Stimulated activated CD8-positive, alpha-beta memory T cell treated with anti-CD3 and anti-CD28 coated beads, Interleukin-15, amount 100 ng/mL, for 24 hours (primary cell): ENCODE data around the gene SRSF8.
A peak's percentile ranks its signal among the peaks of the same experiment; 100 is the strongest.
"Not testable (repeated sequence)": the region's sequence is repeated elsewhere in the genome, so short reads cannot be mapped to it uniquely, and the experiment has no call there.

Source experiments
- DNase-seq: peaks from one replicate; pipeline ENCODE4 v3.0.0-alpha.2; 2020; ENCODE audit warnings: low read depth

Gene SRSF8, protein sequence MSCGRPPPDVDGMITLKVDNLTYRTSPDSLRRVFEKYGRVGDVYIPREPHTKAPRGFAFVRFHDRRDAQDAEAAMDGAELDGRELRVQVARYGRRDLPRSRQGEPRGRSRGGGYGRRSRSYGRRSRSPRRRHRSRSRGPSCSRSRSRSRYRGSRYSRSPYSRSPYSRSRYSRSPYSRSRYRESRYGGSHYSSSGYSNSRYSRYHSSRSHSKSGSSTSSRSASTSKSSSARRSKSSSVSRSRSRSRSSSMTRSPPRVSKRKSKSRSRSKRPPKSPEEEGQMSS

DNA sequence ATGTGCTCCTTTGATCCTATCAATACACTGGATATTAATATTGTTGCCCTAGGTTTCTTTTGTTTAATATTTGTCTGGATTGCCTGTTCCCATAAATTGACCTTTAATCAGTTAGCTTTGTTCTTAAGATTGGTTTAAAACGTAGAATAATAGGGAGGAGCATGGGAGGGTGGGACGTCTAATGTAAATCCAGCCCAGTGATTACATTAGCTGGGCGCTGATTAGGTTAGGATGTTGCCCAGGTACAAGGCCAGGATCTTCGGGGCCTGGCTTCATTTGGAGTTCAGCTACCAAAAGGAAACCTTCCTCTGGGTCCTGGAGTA, at the start of gene SRSF8:
Gene SRSF8, plus strand, starts transcription at position 204 of the 323 bp plus-strand sequence. CDS start 308 bp downstream, outside the sequence.
- DNase-seq: no peak

DNA sequence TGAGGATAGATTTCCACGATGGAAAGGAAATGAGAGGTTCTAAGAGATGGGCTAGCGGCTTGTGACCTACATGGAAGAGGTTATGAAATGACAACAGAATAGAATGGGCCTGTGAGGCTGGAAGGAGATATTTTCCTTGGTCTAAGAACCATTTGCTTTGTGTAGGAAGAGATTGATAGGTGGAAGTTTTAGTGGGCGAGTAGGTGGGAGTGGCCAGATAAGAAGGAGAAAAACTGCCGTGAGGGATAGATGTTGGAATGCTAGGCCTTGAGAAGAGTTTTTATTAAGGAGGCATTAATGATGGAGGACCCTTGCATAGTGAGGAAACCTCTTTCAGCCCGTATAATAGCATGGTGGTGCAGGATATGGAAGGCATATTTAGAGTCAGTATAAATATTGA, 45.3 kb upstream of the SRSF8 start:
- not testable (repeated sequence) for DNase-seq

DNA sequence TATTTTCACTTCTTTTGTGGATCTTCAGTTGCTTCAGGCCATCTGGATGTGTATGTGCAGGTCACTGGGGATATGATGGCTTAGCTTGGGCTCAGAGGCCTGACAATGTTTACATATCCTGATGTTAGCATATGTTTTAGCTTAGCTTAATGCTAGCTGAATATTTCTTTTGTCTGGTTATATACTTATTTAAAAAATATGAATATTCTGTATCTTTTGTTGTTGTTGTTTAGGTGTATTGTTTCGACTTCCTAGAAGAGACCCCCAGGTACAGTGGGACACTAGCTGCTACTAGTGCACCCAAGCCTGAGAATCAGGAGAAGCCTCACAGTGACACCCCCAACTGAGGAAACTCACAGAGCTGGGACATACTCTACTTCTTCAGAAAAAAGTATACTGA, 41.8 kb upstream of the SRSF8 start, which contains the start of gene KDM4E:
Gene KDM4E, plus strand, starts transcription at position 301 of the 400 bp plus-strand sequence. CDS start 300 bp downstream, outside the sequence.
- no peak for DNase-seq

DNA sequence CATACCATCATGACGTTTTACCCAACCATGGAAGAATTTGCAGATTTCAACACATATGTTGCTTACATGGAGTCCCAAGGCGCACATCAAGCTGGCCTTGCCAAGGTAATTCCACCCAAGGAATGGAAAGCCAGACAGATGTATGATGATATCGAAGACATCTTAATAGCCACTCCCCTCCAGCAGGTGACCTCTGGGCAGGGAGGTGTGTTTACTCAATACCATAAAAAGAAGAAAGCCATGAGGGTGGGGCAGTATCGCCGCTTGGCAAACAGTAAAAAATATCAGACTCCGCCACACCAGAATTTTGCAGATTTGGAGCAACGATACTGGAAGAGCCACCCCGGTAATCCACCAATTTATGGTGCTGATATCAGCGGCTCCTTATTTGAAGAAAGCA, 41.1 kb upstream of the SRSF8 start:
- not testable (repeated sequence) for DNase-seq

DNA sequence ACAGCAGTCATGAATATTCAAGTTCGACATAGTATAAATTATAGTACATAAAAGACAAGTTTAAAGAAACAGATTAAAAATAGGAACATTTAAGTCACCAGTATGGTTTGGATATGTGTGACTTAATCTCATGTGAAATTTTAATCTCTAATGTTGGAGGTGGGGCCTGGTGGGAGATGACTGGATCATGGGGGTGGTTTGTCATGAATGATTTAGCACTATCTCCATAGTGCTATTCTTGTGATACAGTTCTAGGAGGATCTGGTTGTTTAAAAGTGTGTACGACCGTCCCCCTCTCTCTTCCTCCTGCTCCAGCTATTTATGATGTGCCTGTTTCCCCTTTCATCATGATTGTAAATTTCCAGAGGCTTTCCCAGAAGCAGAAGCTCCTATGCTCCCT, 38.4 kb upstream of the SRSF8 start:
- no peak for DNase-seq

DNA sequence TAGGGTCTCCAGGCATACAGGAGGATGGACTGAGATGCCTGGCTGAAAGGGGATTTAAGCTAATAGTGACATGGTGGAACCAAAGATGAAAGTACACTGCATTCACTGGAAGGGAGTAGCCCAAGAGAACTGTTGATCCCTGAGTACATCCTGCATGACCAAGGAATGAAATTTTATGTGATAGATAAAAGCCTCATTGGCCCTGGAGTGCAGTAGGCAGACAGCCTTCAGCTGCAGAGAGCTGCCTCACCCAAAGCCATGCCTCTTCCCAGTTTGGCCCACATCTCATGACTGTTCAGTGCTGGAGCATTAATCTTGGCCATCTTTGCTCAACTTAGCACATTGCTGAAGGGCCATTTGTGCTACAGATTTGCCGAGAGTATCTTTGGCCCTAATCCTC, 33.7 kb upstream of the SRSF8 start:
- DNase-seq: no peak

DNA sequence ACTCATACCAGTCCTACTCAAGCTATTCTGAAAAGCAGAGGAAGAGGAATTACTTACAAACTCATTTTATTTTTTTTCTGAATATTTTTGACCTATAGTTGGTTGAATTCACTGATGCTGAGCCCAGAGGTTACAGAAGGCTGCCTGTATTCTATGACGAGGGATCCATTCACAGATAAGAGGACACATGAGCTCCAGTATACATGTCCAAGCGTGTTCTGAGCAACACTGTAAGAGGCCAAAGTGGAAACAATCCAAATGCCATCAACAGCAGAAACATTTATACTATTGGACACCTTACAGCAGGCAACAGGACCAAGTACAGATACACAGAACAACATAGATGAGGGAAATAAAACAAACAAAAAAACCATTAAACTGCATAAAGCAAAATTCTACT, 31.4 kb upstream of the SRSF8 start:
- DNase-seq: no peak

DNA sequence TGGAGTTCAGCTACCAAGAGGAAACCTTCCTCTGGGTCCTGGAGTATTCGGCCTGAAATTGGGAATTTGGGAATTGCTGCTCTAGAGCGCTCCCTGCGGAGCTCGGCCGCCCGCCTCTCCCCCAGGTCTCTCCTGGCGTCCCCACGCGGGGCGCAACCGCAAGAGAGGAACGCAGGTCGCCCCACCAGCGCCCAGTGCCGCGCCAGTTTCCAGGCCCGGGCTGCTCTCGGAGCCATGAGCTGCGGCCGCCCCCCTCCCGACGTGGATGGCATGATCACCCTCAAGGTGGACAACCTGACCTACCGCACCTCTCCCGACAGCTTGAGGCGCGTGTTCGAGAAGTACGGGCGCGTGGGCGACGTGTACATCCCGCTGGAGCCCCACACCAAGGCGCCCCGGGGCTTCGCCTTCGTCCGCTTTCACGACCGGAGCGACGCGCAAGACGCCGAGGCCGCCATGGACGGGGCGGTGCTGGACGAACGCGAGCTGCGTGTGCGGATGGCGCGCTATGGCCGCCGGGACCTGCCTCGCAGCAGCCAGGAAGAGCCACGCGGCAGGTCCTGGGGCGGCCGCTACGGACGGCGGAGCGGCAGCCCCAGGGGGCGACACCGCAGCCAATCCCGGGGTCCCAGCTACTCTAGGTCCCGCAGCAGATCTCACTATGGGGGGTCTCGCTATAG, 29.2 kb upstream of the SRSF8 start:
- DNase-seq: not testable (repeated sequence)

DNA sequence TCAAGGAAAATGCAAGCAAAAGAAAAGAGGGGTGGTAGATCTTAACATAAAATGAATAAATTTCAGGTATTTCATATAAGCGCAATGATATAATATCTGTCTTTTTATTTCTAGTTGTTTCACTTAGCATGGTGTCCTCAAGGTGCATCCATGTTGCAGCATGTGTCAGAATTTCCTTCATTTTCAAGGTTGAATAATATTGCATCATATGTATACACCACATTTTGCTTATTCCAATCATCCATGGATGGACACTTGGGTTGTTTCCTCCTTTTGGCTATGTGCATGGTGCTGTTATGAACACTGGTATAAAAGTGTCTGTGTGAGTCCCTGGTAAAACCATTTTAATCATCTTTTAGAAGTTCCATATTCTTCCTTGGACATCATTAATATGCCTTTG, 24.5 kb upstream of the SRSF8 start:
- DNase-seq: no peak

DNA sequence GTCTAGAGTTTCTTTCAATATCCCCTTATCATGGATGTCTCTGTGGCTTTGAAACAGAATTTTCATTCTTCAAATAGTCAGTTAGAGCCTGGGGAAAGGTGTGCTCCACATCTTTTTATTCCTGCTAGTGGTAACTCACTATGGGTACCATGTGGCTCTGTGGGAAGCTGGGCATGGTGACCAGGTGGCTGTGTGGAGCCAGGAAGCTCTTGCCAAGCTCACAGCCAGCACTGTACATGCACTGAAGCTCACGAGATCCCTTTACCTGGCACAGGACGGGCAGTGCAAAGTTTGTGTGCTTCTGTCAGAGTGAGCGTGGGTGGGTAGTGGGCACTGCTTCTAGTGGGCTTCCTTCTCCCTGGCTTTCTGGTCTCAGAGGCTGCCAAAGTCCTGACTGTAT, 23.8 kb upstream of the SRSF8 start:
- DNase-seq: no peak

DNA sequence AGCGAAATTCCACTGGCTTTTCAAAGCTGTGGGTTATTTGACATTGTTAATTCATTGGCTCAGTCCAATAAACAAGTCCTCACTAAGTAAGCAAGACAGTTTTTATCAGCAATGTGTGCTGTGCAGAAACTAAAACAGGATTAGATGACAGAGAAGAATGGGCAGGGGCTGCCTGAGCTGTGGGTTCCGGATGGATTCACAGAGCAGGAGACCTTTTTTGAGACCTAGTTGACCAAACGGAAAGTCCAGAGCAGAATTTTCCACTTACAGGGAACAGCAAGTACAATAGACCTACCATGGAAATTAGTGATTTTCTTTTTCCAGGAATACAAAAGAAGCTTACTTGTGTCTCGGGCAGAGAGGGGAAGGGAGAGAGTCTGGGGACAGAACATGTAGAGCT, 22.7 kb upstream of the SRSF8 start:
- DNase-seq: no peak

DNA sequence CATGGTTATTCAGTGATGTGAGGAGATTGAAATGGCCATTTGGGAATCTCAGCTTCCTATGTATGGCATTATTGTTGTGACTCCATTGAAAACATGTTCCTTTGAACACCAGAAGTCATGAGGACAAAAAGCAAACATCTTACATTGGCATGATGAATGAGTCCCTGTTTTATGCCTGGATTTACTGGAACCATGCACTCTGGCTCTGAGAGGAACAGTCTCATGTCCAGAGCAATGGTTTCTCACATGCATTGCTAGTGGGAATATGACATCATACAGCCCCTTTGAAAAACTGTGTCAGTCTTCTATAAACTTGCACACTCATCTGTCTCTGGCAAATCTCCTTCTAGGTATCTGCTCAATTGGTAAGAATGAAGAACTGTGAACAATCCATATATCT, 20.9 kb upstream of the SRSF8 start:
- no peak for DNase-seq

DNA sequence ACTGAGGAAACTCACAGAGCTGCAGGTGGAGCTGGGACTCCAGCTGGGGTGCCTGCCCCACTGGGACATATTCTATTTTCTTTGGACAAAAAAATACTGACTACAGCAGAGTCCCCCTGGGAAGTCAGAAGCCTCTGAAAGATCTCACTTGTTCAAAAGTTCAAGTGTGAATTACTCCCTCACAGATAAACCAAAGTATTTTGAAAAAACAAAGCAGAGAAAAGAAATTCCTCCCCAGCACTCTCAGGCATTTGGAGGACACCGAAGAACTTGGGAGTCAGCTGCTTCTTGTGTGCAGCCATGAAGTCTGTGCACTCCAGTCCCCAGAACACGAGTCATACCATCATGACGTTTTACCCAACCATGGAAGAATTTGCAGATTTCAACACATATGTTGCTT, 17.6 kb upstream of the SRSF8 start, which contains the start of gene KDM4F:
Gene KDM4F, plus strand, starts transcription at position 301 of the 400 bp plus-strand sequence.
- not testable (repeated sequence) for DNase-seq

DNA sequence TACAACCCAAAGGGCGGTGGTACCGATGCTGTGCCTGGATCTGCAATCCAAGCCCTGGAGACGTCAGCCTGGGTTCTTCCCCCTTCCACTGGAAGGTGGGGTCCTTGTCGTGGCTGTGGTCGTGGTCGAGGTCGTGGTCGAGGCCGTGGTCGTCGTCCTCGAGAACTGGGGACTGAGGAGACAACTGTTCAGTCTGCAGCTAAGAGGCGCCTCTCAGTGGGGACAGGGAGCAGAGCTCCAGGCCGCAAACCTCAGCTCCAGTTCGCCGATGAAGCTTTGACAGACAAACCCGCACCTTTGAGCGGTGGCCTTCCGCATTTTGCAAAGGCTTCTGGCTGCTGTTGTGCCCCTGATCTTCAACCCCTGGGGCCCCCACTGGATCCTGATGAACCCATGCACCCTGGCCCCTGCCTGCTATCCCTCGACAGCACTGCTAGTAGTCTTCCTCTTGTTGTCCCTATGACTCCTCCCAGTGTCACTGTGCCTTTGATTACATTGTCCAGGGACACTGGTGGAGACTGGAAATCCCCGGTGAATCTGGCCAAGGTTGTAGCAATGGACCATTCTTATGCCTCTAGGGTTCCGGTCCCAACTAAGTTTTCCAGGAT, 16.0 kb upstream of the SRSF8 start:
- DNase-seq: no peak

DNA sequence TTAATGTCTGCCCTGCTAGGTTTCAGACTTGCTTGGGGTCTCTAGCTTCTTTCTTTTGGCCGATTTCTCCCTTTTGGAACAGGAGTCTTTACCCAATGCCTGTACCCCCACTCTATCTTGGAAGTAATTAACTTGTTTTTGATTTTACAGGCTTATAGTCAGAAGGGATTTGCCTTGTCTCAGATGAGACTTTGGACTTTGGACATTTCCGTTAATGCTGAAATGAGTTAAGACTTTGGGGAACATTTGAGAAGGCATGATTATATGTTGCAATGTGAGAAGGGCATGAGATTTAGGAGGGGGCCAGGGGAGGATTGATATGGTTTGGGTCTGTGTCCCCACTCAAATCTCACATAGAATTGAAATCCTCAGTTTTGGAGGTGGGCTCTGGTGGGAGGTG, 12.4 kb upstream of the SRSF8 start:
- DNase-seq: no peak

DNA sequence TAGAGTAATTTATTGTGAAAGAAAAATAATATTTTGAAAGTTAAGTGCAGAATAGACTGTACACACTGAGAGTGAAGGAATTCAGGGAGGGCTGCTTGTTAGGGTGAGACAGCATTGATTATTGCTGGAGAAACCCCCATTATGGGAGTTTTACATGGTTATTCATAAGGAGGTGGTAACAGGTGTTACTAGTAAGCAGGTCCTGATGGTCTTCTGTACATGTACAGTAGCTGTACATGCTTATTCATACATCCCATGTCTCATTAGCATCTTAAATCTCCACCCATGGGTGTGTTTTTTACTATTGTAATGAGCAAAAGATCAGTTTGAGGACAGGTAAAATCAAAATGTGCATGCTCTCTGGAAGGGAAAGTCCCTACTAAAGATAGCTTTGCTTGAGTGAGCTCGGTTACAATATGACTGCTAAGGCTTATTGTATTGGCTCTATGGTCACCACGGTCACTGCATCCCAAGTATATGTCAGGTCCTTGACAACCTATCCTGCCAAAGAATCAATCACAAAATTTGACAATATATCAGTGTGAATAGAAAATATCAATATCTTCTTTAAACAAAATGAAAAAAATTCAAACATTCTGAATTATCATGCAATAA, 11.3 kb upstream of the SRSF8 start:
- no peak for DNase-seq

DNA sequence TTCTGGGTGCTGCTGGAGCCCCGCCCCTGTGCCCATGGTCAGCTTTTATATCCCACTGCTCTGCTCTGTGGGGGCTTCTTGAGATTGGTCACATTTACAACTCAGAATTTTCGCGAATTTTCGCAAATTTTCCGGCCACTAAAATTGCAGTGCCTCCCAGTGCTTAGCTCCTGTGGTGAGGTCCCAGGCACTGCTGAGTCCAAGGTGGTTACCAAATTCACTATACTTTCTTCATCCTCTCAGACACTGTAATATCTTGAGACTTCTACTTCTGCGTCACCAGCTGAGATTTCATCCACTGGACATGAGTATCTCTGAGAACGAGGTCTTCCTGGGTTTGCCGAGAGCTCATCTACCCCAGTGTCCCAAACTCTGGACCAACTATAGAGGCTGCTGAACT, 8.8 kb upstream of the SRSF8 start:
- no peak for DNase-seq

DNA sequence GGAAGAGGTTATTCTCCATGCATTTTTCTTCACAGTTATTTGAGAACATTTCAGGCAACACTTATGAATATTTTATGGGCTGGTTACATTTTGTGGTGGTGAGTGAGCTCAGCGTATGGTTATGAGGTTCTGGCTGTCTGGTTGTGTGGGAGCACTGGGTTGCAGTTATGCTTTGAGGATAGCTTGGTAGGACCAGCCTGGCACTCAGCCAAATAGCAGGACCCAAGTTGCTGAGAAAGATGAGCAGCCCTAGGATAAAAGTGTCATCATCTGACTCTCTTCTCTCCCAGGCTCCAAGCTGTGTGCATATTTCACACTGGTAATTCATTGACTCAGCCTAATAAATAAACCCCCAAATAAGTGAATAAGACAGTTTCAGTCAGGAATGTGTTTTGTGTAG, 8.1 kb upstream of the SRSF8 start:
- no peak for DNase-seq

DNA sequence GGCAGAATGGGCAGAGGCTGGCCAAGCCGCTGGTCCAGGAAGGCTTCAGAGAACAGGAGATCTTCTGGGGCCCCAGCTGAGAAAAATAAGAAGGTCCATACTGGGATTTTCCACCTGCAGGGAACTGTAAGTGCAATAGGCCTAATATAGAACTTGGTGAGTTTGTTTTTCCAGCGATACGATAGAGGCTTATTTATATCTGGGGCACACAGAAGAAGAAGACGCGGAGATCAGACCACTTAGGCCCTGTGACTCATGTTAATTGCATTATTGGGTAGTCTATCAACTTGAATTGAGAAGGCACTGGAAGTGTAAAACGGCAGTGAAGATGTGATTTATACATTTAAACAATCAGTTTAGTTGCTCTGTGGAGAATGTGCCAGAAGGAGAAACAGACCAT, 7.7 kb upstream of the SRSF8 start:
- DNase-seq: no peak

DNA sequence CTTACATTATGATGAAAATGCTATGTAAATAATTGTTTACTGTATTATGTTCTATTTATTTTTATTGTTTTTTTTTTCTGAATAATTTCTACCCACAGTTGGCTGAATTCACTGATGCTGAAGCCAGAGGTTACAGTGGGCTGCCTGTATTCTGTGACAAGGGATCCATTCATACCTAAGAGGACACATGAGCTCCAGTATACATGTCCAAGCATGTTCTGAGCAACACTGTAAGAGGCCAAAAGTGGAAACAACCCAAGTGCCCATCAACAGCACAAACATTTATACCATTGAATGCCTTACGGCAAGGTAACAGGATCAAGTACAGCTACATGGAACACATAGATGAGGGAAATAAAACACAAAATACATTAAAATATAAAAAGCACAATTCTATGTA, 1.4 kb upstream of the SRSF8 start:
- no peak for DNase-seq

DNA sequence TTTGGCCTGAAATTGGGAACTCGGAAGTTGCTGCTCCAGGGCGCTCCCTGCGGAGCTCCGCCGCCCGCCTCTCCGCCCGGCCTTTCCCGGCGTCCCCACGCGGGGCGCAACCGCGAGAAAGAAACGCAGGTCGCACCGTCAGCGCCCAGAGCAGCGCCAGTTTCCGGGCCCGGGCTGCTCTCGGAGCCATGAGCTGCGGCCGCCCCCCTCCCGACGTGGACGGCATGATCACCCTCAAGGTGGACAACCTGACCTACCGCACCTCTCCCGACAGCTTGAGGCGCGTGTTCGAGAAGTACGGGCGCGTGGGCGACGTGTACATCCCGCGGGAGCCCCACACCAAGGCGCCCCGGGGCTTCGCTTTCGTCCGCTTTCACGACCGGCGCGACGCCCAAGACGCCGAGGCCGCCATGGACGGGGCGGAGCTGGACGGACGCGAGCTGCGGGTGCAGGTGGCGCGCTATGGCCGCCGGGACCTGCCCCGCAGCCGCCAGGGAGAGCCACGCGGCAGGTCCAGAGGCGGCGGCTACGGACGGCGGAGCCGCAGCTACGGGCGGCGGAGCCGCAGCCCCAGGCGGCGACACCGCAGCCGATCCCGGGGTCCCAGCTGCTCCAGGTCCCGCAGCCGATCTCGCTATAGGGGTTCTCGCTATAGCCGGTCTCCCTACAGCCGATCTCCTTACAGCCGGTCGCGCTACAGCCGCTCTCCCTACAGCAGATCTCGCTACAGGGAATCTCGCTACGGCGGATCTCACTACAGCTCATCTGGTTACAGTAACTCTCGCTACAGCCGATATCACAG, 521 bp downstream of the SRSF8 start:
- peak; percentile 47 for DNase-seq

DNA sequence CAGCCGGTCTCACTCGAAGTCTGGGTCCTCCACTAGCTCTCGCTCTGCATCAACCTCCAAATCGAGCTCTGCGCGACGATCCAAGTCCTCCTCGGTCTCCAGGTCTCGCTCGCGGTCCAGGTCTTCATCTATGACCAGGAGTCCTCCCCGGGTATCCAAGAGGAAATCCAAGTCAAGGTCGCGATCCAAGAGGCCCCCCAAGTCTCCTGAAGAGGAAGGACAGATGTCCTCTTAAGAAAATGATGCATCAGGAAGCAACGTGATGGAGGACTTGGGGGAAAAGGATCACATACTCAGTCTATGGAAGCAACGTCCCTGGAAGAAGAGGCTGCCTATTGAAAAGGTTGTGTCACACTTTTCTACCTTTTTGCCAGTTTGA, 1.1 kb downstream of the SRSF8 start:
- no peak for DNase-seq
